HepG2 (cell line): Measurements from ENCODE around the gene TTC24. TPM values are rescaled to one million over a fixed set of nuclear protein-coding genes. Genes with fewer than 3 reads are reported as not detected.
A peak's percentile ranks its signal among the peaks of the same experiment; 100 is the strongest.

Experiments
- ASH2L ChIP-seq: fragments of 300-600, 200-600 bp; sonication (generic); IDR thresholded peaks from 2 replicates; pipeline ENCODE4 v1.7.0; 2017; ENCODE audit warnings: low read depth, mild to moderate bottlenecking, moderate library complexity, mixed read lengths, low read length; ENCODE audit not compliant: insufficient read length
- FLYWCH1 ChIP-seq: sonication (generic); formaldehyde crosslinking; IDR thresholded peaks from 2 replicates; pipeline ENCODE4 v1.8.1; 2023; ENCODE audit warnings: mild to moderate bottlenecking, missing genetic modification reagents
- HMGXB3 ChIP-seq: sonication (generic); formaldehyde crosslinking; IDR thresholded peaks from 2 replicates; pipeline ENCODE4 v1.4.0; 2020; ENCODE audit warnings: missing genetic modification reagents, borderline replicate concordance
- HNF1B ChIP-seq: sonication (generic); formaldehyde crosslinking; IDR thresholded peaks from 2 replicates; pipeline ENCODE4 v1.5.1; 2020; ENCODE audit warnings: mild to moderate bottlenecking, moderate library complexity, missing genetic modification reagents
- IRF2 ChIP-seq: IDR thresholded peaks from 2 replicates; pipeline ENCODE4 v1.6.1; 2018; ENCODE audit warnings: missing genetic modification reagents, missing compliant biosample characterization
- KLF6 ChIP-seq: IDR thresholded peaks from 2 replicates; pipeline ENCODE4 v1.8.0; 2016; ENCODE audit warnings: missing biosample characterization, missing genetic modification reagents
- PATZ1 ChIP-seq: sonication (generic); formaldehyde crosslinking; IDR thresholded peaks from 2 replicates; pipeline ENCODE4 v1.4.0; 2020; ENCODE audit warnings: missing genetic modification reagents
- SOX5 ChIP-seq: IDR thresholded peaks from 2 replicates; pipeline ENCODE4 v1.6.1; 2016; ENCODE audit warnings: borderline replicate concordance
- U2AF1 ChIP-seq: fragments of 200-400 bp; formaldehyde crosslinking; optimal IDR thresholded peaks from 2 replicates; pipeline ENCODE3; 2017; ENCODE audit warnings: mild to moderate bottlenecking, low read depth, low read length
- UBTF ChIP-seq: sonication (generic); formaldehyde crosslinking; IDR thresholded peaks from 2 replicates; pipeline ENCODE4 v1.4.0; 2020; ENCODE audit warnings: mild to moderate bottlenecking, missing genetic modification reagents
- ZNF737 ChIP-seq: sonication (generic); formaldehyde crosslinking; IDR thresholded peaks from 2 replicates; pipeline ENCODE4 v1.5.0; 2020; ENCODE audit warnings: missing genetic modification reagents, mild to moderate bottlenecking, borderline replicate concordance
- ZNF782 ChIP-seq: sonication (generic); formaldehyde crosslinking; IDR thresholded peaks from 2 replicates; pipeline ENCODE4 v1.4.0; 2020; ENCODE audit warnings: missing genetic modification reagents, mild to moderate bottlenecking, borderline replicate concordance
- ZSCAN9 ChIP-seq: IDR thresholded peaks from 2 replicates; pipeline ENCODE4 v1.6.1; 2016; ENCODE audit warnings: borderline replicate concordance
- polyA plus RNA-seq, 8 experiments: library from polyadenylated mRNA; depleted of rRNA in 3 of 8; stranded (reverse) in 7 of 8; unstranded in 1 of 8; fragments of >200 nt; fragmentation: Illumina TruSeq in 4 of 8; extraction: Trizol in 4 of 8; gene quantifications; 2 replicates each; pipeline versions ENCODE4 v1.2.1 to v1.2.3, GENCODE V29; 2011 to 2016; ENCODE audit warnings: low read depth in 4 of 8, missing spikeins in 1 of 8, mixed read lengths in 1 of 8; ENCODE audit not compliant: insufficient read depth in 1 of 8
- total RNA-seq, 5 experiments: library from RNA; depleted of rRNA; stranded (reverse); fragments of >200 nt; fragmentation: Illumina TruSeq; extraction: Trizol; gene quantifications; 2 replicates each; pipeline ENCODE4 v1.2.3, GENCODE V29; 2016; ENCODE audit warnings: low read depth in 1 of 5

The TTC24 gene
- total and polyA plus RNA-seq, 2 of the 13 experiments (the other 11 are each of a cell fraction or from before 2014, with no cell fraction given) = 0.13 to 0.18 TPM

- peak; percentile 47 for TF ChIP-seq PATZ1 (CRISPR knock-in tag)
- peak; percentile 7; the same call in 1 of the 2 replicates for TF ChIP-seq FLYWCH1 (CRISPR knock-in tag)
- peak; percentile 6; the same call in 1 of the 2 replicates for TF ChIP-seq SOX5 (CRISPR knock-in tag)
- TF ChIP-seq ZSCAN9 (CRISPR knock-in tag) = no peak
- peak; percentile 69; the same call in 1 of the 2 replicates for TF ChIP-seq KLF6 (CRISPR knock-in tag)
- 0 out of 2 replicates have a peak, but pooled peaks have one; percentile 17 for TF ChIP-seq ZNF737 (CRISPR knock-in tag)
- peak; percentile 55; the same call in 1 of the 2 replicates for TF ChIP-seq UBTF (CRISPR knock-in tag)
- no peak for TF ChIP-seq HMGXB3 (CRISPR knock-in tag)
- TF ChIP-seq HNF1B (CRISPR knock-in tag) = peak; percentile 63; the same call in 1 of the 2 replicates
- peak; percentile 67 for TF ChIP-seq ASH2L
- TF ChIP-seq IRF2 (CRISPR knock-in tag) = peak; percentile 53; the same call in 1 of the 2 replicates
- TF ChIP-seq ZNF782 (CRISPR knock-in tag) = no peak; the same call in 1 of the 2 replicates
- TF ChIP-seq U2AF1 = no peak
Observed at GRCh38 chr1:156591432-156592157, 12.1 kb downstream of the TTC24 start, which contains the start of gene NAXE (continued).
